ENCODE measurements around the gene IMPG1.

IMPG1 gene

GRCh38 chr6:76072562-76072961 lies at the start of gene IMPG1:
Gene IMPG1 (minus strand): TSS chr6:76072662. CDS start chr6:76072488, 174 bp downstream.
- DNase-seq = no peak

DNA sequence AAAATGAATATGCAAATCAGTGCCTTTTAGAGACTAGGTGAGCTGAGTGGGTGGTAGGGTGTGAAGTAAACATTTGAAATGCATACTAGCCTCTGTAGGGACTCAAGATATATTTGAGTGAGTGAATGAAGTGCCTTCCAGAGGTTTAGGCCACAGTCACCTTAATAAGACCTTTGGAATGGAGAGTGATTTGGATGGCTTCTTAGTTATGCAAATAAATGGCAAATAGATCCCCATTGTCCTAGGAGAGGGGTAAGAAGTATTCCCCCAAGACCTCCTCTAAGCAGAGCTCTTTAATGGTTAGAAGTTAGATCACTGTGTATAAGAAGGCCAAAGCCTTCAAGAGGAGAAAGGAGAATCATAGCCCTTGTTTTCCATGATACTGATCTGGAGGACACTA lies 47.8 kb upstream of the IMPG1 start:
- DNase-seq = no peak

GRCh38 chr6:76073281-76073680 lies 819 bp upstream of the IMPG1 start:
- DNase-seq = no peak

DNA sequence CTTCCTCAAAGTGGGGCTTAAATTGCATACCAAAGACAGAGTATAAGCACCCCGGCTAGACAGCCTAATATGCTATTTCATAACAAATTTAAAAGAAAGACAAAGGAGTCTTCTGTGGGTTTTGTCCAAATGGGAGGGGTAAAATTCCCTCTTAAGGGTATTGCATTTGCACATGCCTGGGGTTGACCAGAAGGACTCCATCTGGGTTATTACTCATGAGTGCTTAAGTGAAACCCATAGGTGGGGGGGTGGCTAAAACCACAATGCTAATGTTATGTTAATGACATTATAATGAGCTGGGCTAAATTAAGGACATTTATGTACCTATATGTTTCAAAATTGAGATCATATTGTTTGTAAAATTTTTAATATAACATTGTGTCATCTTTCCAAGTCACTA lies 15.0 kb downstream of the IMPG1 start:
- DNase-seq = no peak

DNA sequence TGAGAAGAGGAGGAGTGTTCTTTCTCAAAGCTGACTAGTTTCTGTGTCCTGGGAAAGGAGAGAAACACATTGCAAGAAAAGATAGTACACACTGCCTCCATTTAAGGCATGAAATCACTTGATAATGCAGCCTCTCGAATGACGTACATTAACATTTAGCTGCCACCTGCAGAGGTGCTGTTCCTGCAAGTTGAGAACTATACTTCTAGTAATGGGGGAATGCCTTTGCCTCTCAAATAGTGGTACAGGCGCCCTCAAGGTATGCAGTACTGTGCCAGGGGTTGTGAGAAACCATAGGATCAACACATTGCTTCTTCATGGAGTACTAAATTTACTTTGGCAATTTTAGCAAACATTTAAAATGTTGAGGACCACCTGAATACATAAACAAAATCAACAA lies 20.1 kb downstream of the IMPG1 start:
- no peak for DNase-seq

- no peak for DNase-seq
Measured at GRCh38 chr6:76043690-76044089, 28.8 kb downstream of the IMPG1 start.

DNA sequence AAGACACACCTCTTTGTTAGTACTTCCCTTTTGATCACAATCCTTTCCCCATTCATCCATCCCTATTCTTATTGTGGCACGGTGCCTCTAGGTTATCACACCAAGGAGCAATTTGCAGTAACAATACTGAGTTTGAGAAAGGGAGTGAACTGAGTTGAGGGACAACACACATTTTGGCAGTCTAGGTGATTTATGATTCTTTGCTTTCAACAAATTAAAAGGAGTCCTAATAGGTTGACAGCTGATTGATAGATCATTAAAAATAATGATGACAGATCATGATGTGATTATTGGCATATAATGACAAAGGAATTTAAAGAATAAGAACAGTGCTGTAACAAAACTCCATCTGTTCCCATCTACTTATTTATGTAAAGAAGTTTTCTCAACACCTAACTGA lies 36.7 kb downstream of the IMPG1 start:
- DNase-seq = no peak

DNA sequence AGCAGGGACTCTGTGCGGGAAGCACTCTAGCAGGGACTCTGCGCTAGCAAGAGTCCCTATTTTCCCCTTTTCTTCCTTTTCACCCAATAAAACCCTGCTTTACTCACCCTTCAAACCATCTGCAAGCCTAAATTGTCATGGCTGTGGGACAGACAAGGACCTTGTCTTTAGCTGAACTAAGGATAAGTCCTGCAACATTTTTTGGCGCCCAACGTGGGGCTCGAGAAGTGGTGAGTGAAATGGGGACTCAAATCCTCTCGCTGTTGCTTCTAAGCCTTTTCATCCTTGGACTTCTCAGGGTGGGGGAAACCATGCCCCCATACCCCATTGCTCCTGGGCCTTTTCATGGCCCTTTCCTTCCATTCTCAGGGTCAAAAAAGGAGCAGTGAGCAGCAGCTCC lies 46.4 kb downstream of the IMPG1 start:
- no peak for DNase-seq

DNA sequence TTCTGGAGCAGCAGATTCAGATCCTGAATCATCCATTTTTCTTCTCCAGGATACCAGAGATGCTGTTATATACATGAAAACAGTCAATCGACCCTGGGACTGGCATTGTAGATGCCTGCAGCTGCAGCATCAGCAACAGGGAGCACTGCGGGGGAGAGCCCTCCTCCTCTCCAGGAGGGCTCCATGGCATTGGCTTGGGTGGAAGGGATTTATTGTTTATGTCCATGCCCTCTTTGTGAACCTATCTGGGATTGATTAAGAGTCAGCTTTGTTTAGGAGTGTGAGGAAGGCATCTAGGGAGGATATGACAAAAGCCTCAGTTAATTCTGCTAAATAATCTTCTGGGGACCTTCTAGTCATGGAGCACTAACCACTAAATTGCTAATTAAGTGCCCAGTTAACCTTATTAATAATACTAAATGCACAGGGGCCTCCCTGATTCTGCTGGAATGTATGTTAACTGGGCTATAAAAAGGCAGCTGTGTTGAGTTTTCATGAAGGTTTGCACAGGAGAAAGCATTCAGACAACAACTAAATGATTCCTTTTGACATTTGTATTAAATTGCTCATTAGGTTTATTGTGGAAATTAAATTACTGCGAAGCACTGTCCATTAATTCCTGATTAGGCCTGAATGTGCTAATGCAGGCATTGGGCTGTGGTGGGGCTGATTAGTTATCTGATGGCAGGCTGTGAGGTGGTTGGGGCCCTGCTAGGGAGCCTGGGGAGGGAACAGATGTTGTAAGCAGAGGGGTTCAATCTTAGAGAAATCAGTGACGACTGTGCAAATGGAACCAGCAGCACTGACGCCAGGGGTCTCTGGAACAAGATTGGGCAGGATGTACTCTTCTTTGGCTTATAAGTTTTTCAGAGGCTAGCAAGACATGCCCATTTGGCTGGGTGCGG lies 57.6 kb downstream of the IMPG1 start:
- no peak for DNase-seq

- DNase-seq = no peak
Measured at GRCh38 chr6:76004202-76004601, 68.3 kb downstream of the IMPG1 start.

DNA sequence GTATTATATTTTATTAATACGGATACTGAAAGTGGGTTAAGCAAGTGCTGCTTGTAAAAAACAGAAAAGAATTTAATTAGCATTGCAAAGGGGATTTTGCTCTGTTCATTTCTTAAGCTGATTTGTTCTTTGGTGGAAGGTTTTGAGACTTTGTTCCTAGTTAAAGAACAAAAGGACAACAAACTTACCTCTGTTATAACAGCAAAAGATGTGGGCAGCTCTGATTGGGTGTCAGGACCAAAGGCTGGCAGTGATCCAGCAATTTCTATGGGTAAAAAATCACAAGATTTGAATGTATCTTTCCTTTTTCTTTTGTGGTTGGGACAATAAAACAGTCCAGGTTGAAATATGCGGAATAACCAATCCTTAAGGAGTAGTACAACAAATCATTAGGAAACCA lies 68.8 kb downstream of the IMPG1 start:
- DNase-seq = no peak

DNA sequence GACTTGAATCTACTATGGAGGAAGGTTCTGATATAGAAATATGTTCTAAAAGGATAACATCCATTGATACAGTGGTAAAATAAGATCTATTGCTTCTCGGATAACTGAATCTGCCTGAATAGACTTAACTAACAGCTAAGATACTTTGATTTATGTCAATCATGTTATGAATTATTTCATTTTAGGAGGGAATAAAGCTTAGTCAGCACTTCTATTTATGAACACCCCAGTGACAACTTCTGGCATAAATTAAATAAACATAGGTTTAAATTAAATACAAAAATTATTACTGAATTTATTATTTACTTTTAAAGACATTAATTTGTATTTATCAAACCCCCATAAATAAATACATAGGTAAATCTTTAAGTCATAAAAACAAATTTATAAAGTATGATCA lies 69.3 kb downstream of the IMPG1 start:
- no peak for DNase-seq

- no peak for DNase-seq
Measured at GRCh38 chr6:76000629-76001028, 71.8 kb downstream of the IMPG1 start.

DNA sequence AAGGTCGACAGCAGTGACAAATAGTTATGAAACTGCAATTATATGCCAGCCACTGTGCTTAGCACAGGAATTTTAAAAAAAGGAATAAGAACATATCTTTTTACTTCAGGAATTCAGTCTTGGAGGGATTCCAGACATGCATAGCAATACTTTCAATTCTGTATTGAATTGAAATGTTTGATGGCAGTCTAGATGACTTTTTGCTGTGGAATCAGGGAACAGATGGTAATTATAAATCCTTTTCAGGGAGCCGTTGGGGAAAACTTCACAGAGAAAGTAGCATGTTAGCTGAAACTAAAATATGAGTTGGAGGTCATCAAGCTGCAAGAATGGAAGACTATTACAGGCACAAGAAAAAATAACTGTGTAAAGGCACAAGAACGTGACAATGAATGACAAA lies 74.8 kb downstream of the IMPG1 start:
- no peak for DNase-seq

GRCh38 chr6:75993236-75994162 lies 79.0 kb downstream of the IMPG1 start:
- no peak for DNase-seq

DNA sequence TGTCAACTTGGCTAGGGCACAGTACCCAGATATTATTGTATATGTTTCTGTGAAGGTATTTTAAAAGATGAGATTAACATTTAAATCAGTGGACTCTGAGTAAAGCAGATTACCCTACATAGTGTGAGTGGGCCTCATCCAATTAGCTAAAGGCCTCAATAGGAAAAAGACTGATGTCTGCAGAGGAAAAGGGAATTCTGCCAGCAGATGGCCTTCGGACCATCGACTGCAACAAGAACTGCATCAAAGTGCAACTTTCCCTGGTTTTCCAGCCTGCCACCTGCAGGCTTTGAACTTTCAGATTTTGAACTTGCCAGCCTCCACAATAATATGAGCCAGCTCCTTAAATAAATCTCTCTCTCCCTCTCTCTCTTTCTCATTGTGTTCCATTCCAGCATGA lies 80.5 kb downstream of the IMPG1 start:
- no peak for DNase-seq

DNA sequence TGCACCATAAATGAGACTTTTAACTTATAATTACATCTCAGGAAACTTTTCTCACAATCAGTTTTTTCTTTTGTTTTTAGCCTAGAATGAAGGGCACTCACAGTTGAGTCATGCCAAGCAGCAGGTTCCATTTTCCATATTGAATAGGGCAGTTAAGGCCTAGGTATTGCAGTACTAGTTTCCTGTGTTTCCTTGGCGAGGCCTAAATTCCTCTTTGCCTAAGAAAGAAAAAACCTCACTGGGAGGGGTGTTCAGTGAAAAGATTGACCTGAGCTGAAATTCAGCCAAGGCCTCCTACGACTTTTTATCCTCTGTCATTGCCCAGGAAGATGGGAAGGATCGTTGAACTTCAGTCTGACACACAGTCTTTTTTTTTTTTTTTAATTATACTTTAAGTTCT lies 85.5 kb downstream of the IMPG1 start:
- no peak for DNase-seq

DNA sequence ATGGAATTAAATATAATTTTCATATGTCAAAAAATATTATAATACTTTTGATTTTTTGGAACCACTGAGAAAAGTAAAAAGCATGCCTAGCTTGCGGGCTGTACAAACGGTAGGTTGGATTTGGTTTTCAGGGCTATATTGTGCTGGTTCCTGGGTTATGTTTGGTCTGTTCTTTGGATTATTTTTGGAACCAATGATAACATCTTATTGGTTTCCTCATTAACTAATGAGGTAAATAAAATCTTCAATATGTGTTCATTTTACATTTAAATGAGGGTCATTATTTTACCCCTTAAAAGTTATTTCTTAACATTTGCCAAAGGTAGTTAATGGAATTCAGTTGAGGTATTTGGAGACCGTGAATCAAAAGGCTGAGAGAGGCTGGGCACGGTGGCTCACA lies 96.6 kb downstream of the IMPG1 start:
- DNase-seq = no peak

- no peak for DNase-seq
Measured at GRCh38 chr6:75970093-75970492, 102.4 kb downstream of the IMPG1 start.

DNA sequence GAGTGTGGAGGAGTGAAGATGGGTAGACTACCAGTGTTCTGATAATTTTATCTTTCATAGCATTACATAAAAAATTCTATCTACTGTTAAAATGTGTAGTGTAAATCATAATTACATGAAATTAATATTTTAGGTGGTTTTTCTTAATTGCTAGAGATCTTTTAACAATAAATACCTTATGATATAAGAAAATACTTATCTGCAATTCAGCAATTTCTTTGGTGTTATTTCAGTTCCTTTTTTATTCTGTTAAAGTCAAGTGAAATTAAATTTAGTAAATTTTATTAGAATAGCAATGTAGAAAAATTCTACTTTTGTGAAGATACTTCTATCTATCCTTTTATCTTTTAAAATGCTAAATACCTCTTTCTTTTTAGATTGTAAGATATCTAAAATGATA lies 104.3 kb downstream of the IMPG1 start:
- DNase-seq = no peak

DNA sequence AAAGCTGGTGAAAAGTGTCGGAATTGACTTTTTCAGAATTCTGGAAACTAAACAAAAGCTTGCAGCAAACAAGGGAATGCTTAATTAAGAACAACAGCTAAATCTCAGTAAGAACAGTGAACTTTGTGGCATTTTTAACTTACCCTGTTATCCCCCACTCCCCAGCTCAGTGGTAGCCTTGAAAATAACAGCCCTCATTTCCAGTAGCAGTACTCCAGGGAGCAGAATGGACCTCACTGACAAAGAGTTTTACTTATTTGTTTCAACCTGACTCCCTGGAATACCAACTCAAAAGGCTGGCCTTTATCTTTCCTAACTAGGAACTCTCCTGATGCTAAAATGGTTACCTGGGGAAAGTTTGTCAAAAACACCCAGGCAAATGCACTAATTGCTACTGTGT lies 108.9 kb downstream of the IMPG1 start:
- no peak for DNase-seq

- DNase-seq = no peak
Measured at GRCh38 chr6:75952128-75952527, 120.3 kb downstream of the IMPG1 start.

- no peak for DNase-seq
Measured at GRCh38 chr6:75947935-75948334, 124.5 kb downstream of the IMPG1 start.
